Measurements from ENCODE around the gene EZR. TPM values are rescaled to one million over a fixed set of nuclear protein-coding genes. Genes with fewer than 3 reads are reported as not detected.

EZR gene
- total and polyA plus RNA-seq, 2 donors (not counting 1 experiment from before 2014, with no cell fraction given): 227 to 945 TPM

- Histone ChIP-seq H3K4me2 (replicated peaks; ENCODE audit: low read depth, low read length, poor library complexity, severe bottlenecking) (peak overlapping the region; percentile 95), H4K20me1 (ENCODE audit: control insufficient read depth, insufficient read depth, low read length, poor library complexity, severe bottlenecking) (peaks cover 66% of the 10 kb centered on the region), H3K4me3 (ENCODE audit: control extremely low read depth in 1 of 5, extremely low read depth in 1 of 5, insufficient read depth in 1 of 5, low read depth in 2 of 5, low read length in 4 of 5) (peak overlapping the region in 2 of 5 experiments; percentile 20 to 50), H3K9ac (ENCODE audit: low read length) (peak overlapping the region; percentile 35), H3K27me3 (replicated peaks in 1 of 4; ENCODE audit: control extremely low read depth in 1 of 4, control insufficient read depth in 3 of 4, insufficient read depth in 4 of 4, low read length in 3 of 4) (no peaks in the 10 kb centered on the region), H3K27ac (ENCODE audit: low read length in 2 of 2) (peak overlapping the region; percentile 94 to 96), H3K9me3 (ENCODE audit: control extremely low read depth in 1 of 3, control insufficient read depth in 2 of 3, insufficient read depth in 1 of 3, low read length in 2 of 3) (peaks cover 0 to 3% (median 0%) of the 10 kb centered on the region in 3 donors), H3K79me2 (ENCODE audit: control insufficient read depth, insufficient read depth, low read length) (peaks cover 100% of the 10 kb centered on the region), H2AFZ (ENCODE audit: insufficient read depth, low read depth, low read length, poor library complexity, severe bottlenecking) (no peak overlapping the region), H3K4me1 (ENCODE audit: control insufficient read depth in 2 of 2, insufficient read depth in 2 of 2, low read length in 2 of 2) (peaks cover 99 to 100% of the 10 kb centered on the region in 2 donors), H3K36me3 (replicated peaks in 1 of 2; ENCODE audit: control extremely low read depth in 1 of 2, control insufficient read depth in 1 of 2, extremely low read depth in 1 of 2, insufficient read depth in 2 of 2, low read length in 1 of 2) (peaks cover 4 to 83% of the 10 kb centered on the region in 2 experiments)
- TF ChIP-seq EZH2 (IDR thresholded peaks at IDR 0.05; ENCODE audit: borderline replicate concordance, insufficient read depth, low read depth, low read length, poor library complexity, severe bottlenecking): no peak
- TF ChIP-seq, protein P1, sequence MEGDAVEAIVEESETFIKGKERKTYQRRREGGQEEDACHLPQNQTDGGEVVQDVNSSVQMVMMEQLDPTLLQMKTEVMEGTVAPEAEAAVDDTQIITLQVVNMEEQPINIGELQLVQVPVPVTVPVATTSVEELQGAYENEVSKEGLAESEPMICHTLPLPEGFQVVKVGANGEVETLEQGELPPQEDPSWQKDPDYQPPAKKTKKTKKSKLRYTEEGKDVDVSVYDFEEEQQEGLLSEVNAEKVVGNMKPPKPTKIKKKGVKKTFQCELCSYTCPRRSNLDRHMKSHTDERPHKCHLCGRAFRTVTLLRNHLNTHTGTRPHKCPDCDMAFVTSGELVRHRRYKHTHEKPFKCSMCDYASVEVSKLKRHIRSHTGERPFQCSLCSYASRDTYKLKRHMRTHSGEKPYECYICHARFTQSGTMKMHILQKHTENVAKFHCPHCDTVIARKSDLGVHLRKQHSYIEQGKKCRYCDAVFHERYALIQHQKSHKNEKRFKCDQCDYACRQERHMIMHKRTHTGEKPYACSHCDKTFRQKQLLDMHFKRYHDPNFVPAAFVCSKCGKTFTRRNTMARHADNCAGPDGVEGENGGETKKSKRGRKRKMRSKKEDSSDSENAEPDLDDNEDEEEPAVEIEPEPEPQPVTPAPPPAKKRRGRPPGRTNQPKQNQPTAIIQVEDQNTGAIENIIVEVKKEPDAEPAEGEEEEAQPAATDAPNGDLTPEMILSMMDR (IDR thresholded peaks at IDR 0.05): no peak
- peaks cover 96% of the 10 kb centered on the region for H3K4me1 Mint-ChIP-seq
- CTCF ChIA-PET: interaction anchor here (0.6 to 5.2 kb wide), 11 partner anchors 8 to 161 kb away, joined by 3 to 38 read pairs (median 5); partner anchors contain the start of gene EZR
- no peaks in the 10 kb centered on the region for H3K9me3 Mint-ChIP-seq (ENCODE audit: insufficient read depth)
- no peaks in the 10 kb centered on the region for H3K27me3 Mint-ChIP-seq
- POLR2A ChIA-PET: interaction anchor here (5.2 kb wide), 1 partner anchor 58 kb away, joined by 77 read pairs; no protein-coding TSS in a partner anchor
- 88% methylated on average over 1 of the region's 9 CpGs for WGBS (ENCODE audit: insufficient coverage)
- ATAC-seq (ENCODE audit: low read depth) (no peak), DNase-seq (no peak)
- peak overlapping the region; percentile 85 for H3K4me3 Mint-ChIP-seq
- intact Hi-C loops (cut with micrococcal nuclease): no loop called here
- peak overlapping the region; percentile 96 for H3K27ac Mint-ChIP-seq
These were observed 8.7 kb downstream of the EZR start for GRCh38 chr6:158810155-158811095.
